HG03095 (cell line): ENCODE measurements around the gene CLMP.
"Not testable (repeated sequence)": the region's sequence is repeated elsewhere in the genome, so short reads cannot be mapped to it uniquely, and the experiment has no call there.

Experiments used
- ATAC-seq: cut with Tn5 transposase; IDR thresholded peaks from one replicate; pipeline ENCODE4 v1.9.1; 2021; ENCODE audit warnings: moderate library complexity; ENCODE audit not compliant: unreplicated experiment

CLMP gene

GRCh38 chr11:123219066-123219690, 24.1 kb upstream of the CLMP start:
- ATAC-seq = no peak

GRCh38 chr11:123218451-123218850, 23.4 kb upstream of the CLMP start:
- no peak for ATAC-seq

GRCh38 chr11:123217897-123218296, 22.8 kb upstream of the CLMP start:
- no peak for ATAC-seq

GRCh38 chr11:123216249-123216648, 21.2 kb upstream of the CLMP start:
- ATAC-seq = no peak

GRCh38 chr11:123214940-123215339, 19.9 kb upstream of the CLMP start:
- no peak for ATAC-seq

- no peak for ATAC-seq
Measured at GRCh38 chr11:123214396-123214795, 19.3 kb upstream of the CLMP start.

- ATAC-seq = no peak
Measured at GRCh38 chr11:123213307-123213771, 18.3 kb upstream of the CLMP start.

- no peak for ATAC-seq
Measured at GRCh38 chr11:123212406-123212805, 17.4 kb upstream of the CLMP start.

GRCh38 chr11:123211981-123212380, 16.9 kb upstream of the CLMP start:
- ATAC-seq = no peak

GRCh38 chr11:123211149-123211852, 16.3 kb upstream of the CLMP start:
- no peak for ATAC-seq

- no peak for ATAC-seq
Measured at GRCh38 chr11:123209591-123209990, 14.5 kb upstream of the CLMP start.

- ATAC-seq = no peak
Measured at GRCh38 chr11:123206791-123207434, 11.9 kb upstream of the CLMP start.

GRCh38 chr11:123206055-123206454, 11.0 kb upstream of the CLMP start:
- not testable (repeated sequence) for ATAC-seq

GRCh38 chr11:123203934-123204333, 8.9 kb upstream of the CLMP start:
- ATAC-seq = no peak

- ATAC-seq = no peak
Measured at GRCh38 chr11:123203471-123203870, 8.4 kb upstream of the CLMP start.

- ATAC-seq = no peak
Measured at GRCh38 chr11:123202155-123203151, 7.4 kb upstream of the CLMP start.

GRCh38 chr11:123200264-123200663, 5.2 kb upstream of the CLMP start:
- ATAC-seq = no peak

GRCh38 chr11:123197711-123198110, 2.7 kb upstream of the CLMP start:
- ATAC-seq = no peak

- no peak for ATAC-seq
Measured at GRCh38 chr11:123196060-123196714, 1.1 kb upstream of the CLMP start.
